Astrocyte (in vitro differentiated cells and primary cell): ENCODE data around the gene ZNF692.

Experiments
- EZH2 ChIP-seq: IDR thresholded peaks from 2 replicates; pipeline ENCODE4 v1.6.1; 2012; ENCODE audit warnings: mild to moderate bottlenecking, low read length, inconsistent platforms; ENCODE audit not compliant: insufficient read depth
- TF ChIP-seq, protein P1 (sequence below): IDR thresholded peaks from 2 replicates; pipeline ENCODE4 v1.5.1; 2011; ENCODE audit warnings: low read depth, mild to moderate bottlenecking, inconsistent platforms, low read length, moderate library complexity; ENCODE audit not compliant: insufficient read depth

DNA sequence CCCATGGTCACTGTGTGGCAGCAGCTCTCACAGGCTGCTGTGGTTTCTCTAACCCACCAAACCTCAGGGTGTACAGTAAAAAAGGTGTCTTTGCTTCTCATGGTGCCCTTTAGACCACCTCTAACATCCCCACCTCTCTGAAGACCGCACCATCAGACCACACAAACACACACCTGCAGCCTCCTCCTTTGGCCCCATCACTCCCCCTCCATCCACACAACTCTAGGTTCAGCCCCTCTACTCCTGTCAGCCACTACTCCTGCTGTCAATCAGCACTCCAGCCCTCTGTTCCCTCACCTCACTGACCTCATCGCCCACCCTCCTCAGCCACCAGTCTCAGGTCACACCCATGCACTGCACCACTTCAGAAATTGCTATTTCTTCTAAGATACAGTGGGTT is 7.5 kb downstream of the ZNF692 start:
- TF ChIP-seq, protein P1, sequence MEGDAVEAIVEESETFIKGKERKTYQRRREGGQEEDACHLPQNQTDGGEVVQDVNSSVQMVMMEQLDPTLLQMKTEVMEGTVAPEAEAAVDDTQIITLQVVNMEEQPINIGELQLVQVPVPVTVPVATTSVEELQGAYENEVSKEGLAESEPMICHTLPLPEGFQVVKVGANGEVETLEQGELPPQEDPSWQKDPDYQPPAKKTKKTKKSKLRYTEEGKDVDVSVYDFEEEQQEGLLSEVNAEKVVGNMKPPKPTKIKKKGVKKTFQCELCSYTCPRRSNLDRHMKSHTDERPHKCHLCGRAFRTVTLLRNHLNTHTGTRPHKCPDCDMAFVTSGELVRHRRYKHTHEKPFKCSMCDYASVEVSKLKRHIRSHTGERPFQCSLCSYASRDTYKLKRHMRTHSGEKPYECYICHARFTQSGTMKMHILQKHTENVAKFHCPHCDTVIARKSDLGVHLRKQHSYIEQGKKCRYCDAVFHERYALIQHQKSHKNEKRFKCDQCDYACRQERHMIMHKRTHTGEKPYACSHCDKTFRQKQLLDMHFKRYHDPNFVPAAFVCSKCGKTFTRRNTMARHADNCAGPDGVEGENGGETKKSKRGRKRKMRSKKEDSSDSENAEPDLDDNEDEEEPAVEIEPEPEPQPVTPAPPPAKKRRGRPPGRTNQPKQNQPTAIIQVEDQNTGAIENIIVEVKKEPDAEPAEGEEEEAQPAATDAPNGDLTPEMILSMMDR: no peak
- TF ChIP-seq EZH2: no peak
